ENCODE results near the gene PPFIBP2. TPM values are rescaled to one million over a fixed set of nuclear protein-coding genes. Genes with fewer than 3 reads are reported as not detected.

The PPFIBP2 gene
- total and polyA plus RNA-seq, 2 of the 13 experiments (the other 11 are each of a cell fraction or from before 2014, with no cell fraction given), result 15.0 to 52.5 TPM

GRCh38 chr11:7514099-7514591 is 346 bp downstream of the PPFIBP2 start (continued):
- TF ChIP-seq RAD51 (IDR thresholded peaks at IDR 0.05; ENCODE audit: borderline replicate concordance) (no peak), ZBTB14 (CRISPR knock-in tag; IDR thresholded peaks at IDR 0.05) (no peak), REL (CRISPR knock-in tag; conservative IDR thresholded peaks at IDR 0.05) (no peak), NONO (IDR thresholded peaks at IDR 0.05) (no peak), NONO (CRISPR knock-in tag; conservative IDR thresholded peaks at IDR 0.05) (no peak), NPAS2 (CRISPR knock-in tag; IDR thresholded peaks at IDR 0.05; ENCODE audit: borderline replicate concordance) (no peak), ZNF605 (CRISPR knock-in tag; IDR thresholded peaks at IDR 0.05) (no peak), MIER3 (CRISPR knock-in tag; IDR thresholded peaks at IDR 0.05; ENCODE audit: borderline replicate concordance) (no peak), XRCC5 (optimal IDR thresholded peaks at IDR 0.05; ENCODE audit: low read length) (no peak), ONECUT2 (CRISPR knock-in tag; IDR thresholded peaks at IDR 0.05) (no peak), LCORL (IDR thresholded peaks at IDR 0.05) (no peak), LCORL (CRISPR knock-in tag; IDR thresholded peaks at IDR 0.05) (peak; percentile 49), ZNF782 (CRISPR knock-in tag; IDR thresholded peaks at IDR 0.05; ENCODE audit: borderline replicate concordance) (no peak; the same call in 1 of the 2 replicates), ZNF713 (CRISPR knock-in tag; IDR thresholded peaks at IDR 0.05) (no peak), MATR3 (CRISPR knock-in tag; IDR thresholded peaks at IDR 0.05) (no peak), ZNF101 (CRISPR knock-in tag; IDR thresholded peaks at IDR 0.05; ENCODE audit: borderline replicate concordance, low read depth) (no peak), SP1 (IDR thresholded peaks at IDR 0.05) (no peak), SP1 (CRISPR knock-in tag; IDR thresholded peaks at IDR 0.05) (no peak), RXRA (CRISPR knock-in tag; IDR thresholded peaks at IDR 0.05) (no peak), ZNF660 (CRISPR knock-in tag; IDR thresholded peaks at IDR 0.05; ENCODE audit: borderline replicate concordance, low read depth) (no peak), ETS1 (CRISPR knock-in tag; IDR thresholded peaks at IDR 0.05) (no peak), RFX1 (IDR thresholded peaks at IDR 0.05) (no peak), PLSCR1 (CRISPR knock-in tag; IDR thresholded peaks at IDR 0.05; ENCODE audit: borderline replicate concordance) (no peak)
- TF ChIP-seq, protein P1, sequence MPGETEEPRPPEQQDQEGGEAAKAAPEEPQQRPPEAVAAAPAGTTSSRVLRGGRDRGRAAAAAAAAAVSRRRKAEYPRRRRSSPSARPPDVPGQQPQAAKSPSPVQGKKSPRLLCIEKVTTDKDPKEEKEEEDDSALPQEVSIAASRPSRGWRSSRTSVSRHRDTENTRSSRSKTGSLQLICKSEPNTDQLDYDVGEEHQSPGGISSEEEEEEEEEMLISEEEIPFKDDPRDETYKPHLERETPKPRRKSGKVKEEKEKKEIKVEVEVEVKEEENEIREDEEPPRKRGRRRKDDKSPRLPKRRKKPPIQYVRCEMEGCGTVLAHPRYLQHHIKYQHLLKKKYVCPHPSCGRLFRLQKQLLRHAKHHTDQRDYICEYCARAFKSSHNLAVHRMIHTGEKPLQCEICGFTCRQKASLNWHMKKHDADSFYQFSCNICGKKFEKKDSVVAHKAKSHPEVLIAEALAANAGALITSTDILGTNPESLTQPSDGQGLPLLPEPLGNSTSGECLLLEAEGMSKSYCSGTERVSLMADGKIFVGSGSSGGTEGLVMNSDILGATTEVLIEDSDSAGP (CRISPR knock-in tag; IDR thresholded peaks at IDR 0.05; ENCODE audit: borderline replicate concordance), result peak; percentile 18; the same call in 1 of the 2 replicates
- TF ChIP-seq, protein P2, sequence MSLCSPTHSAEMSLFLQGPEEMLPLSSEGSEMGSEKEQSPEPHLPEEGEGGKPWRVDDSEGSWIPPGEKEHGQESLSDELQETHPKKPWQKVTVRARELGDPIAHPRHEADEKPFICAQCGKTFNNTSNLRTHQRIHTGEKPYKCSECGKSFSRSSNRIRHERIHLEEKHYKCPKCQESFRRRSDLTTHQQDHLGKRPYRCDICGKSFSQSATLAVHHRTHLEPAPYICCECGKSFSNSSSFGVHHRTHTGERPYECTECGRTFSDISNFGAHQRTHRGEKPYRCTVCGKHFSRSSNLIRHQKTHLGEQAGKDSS (CRISPR knock-in tag; IDR thresholded peaks at IDR 0.05; ENCODE audit: borderline replicate concordance, low read depth), result no peak
- TF ChIP-seq, protein P3, sequence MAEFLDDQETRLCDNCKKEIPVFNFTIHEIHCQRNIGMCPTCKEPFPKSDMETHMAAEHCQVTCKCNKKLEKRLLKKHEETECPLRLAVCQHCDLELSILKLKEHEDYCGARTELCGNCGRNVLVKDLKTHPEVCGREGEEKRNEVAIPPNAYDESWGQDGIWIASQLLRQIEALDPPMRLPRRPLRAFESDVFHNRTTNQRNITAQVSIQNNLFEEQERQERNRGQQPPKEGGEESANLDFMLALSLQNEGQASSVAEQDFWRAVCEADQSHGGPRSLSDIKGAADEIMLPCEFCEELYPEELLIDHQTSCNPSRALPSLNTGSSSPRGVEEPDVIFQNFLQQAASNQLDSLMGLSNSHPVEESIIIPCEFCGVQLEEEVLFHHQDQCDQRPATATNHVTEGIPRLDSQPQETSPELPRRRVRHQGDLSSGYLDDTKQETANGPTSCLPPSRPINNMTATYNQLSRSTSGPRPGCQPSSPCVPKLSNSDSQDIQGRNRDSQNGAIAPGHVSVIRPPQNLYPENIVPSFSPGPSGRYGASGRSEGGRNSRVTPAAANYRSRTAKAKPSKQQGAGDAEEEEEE (CRISPR knock-in tag; IDR thresholded peaks at IDR 0.05; ENCODE audit: borderline replicate concordance), result no peak
